ENCODE results near the gene STK4. TPM values are rescaled to one million over a fixed set of nuclear protein-coding genes. Genes with fewer than 3 reads are reported as not detected.

STK4 gene
- total RNA-seq (9.7 and 16.0 TPM in 2 replicates), polyA plus RNA-seq (18.0 and 19.1 TPM in 2 replicates)

GRCh38 chr20:44966030-44966961, at the start of gene STK4:
Gene STK4 (plus strand): TSS chr20:44966512. CDS start chr20:44966569, 57 bp downstream.
- Histone ChIP-seq H3K27ac (peak within 1 kb of the TSS; percentile 77), H3K27me3 (no peaks in the 10 kb centered on the region), H3K4me1 (ENCODE audit: low read depth) (no peaks in the 10 kb centered on the region)

GRCh38 chr20:44916586-44916985, 49.7 kb upstream of the STK4 start:
- DNase-seq (ENCODE audit: low read depth in 1 of 2, low spot score in 1 of 2): no peak
- peaks cover 7% of the 10 kb centered on the region for H3K36me3 ChIP-seq
- no peak overlapping the region for H3K4me3 ChIP-seq
- no peak for TF ChIP-seq CTCF (IDR thresholded peaks at IDR 0.05; ENCODE audit: low read depth, low read length)
- no peak overlapping the region for H3K27ac ChIP-seq
- no peaks in the 10 kb centered on the region for H3K4me1 ChIP-seq (ENCODE audit: low read depth)
- no peaks in the 10 kb centered on the region for H3K27me3 ChIP-seq
- no peaks in the 10 kb centered on the region for H3K9me3 ChIP-seq (ENCODE audit: low read depth)

More at GRCh38 chr20:44966030-44966961, at the start of gene STK4:
- peak; percentile 55 for TF ChIP-seq CTCF (IDR thresholded peaks at IDR 0.05; ENCODE audit: low read depth, low read length)
- Histone ChIP-seq H3K4me3 (peak within 1 kb of the TSS; percentile 90), H3K36me3 (no peaks in the 10 kb centered on the region), H3K9me3 (ENCODE audit: low read depth) (no peaks in the 10 kb centered on the region)
- DNase-seq (ENCODE audit: low read depth in 1 of 2, low spot score in 1 of 2): peak; percentile 94 to 97

GRCh38 chr20:44917399-44917798, 48.9 kb upstream of the STK4 start:
- no peak for TF ChIP-seq CTCF (IDR thresholded peaks at IDR 0.05; ENCODE audit: low read depth, low read length)
- Histone ChIP-seq H3K27ac (no peak overlapping the region), H3K4me3 (no peak overlapping the region), H3K27me3 (no peaks in the 10 kb centered on the region), H3K36me3 (peaks cover 13% of the 10 kb centered on the region), H3K4me1 (ENCODE audit: low read depth) (no peaks in the 10 kb centered on the region), H3K9me3 (ENCODE audit: low read depth) (no peaks in the 10 kb centered on the region)
- DNase-seq (ENCODE audit: low read depth in 1 of 2, low spot score in 1 of 2): no peak

- TF ChIP-seq CTCF (IDR thresholded peaks at IDR 0.05; ENCODE audit: low read depth, low read length): no peak
- no peaks in the 10 kb centered on the region for H3K27me3 ChIP-seq
- DNase-seq (ENCODE audit: low read depth in 1 of 2, low spot score in 1 of 2): no peak
- no peaks in the 10 kb centered on the region for H3K4me1 ChIP-seq (ENCODE audit: low read depth)
- no peak overlapping the region for H3K4me3 ChIP-seq
- H3K36me3 ChIP-seq: peaks cover 8% of the 10 kb centered on the region
- H3K9me3 ChIP-seq (ENCODE audit: low read depth): no peaks in the 10 kb centered on the region
- H3K27ac ChIP-seq: no peak overlapping the region
These were observed 48.0 kb upstream of the STK4 start for GRCh38 chr20:44918342-44918741.

- TF ChIP-seq CTCF (IDR thresholded peaks at IDR 0.05; ENCODE audit: low read depth, low read length): no peak
- Histone ChIP-seq H3K27me3 (no peaks in the 10 kb centered on the region), H3K9me3 (ENCODE audit: low read depth) (no peaks in the 10 kb centered on the region), H3K27ac (no peak overlapping the region), H3K4me1 (ENCODE audit: low read depth) (no peaks in the 10 kb centered on the region), H3K36me3 (peaks cover 8% of the 10 kb centered on the region), H3K4me3 (no peak overlapping the region)
- DNase-seq (ENCODE audit: low read depth in 1 of 2, low spot score in 1 of 2): no peak
These were observed 47.6 kb upstream of the STK4 start for GRCh38 chr20:44918761-44919160.

Measured in cardiac muscle cell (in vitro differentiated cells and primary cell).